GM23338 (cell line): ENCODE data around the gene KPNA6. TPM values are rescaled to one million over a fixed set of nuclear protein-coding genes. Genes with fewer than 3 reads are reported as not detected.

Source experiments
- ATAC-seq: fragments of 200-7000 bp; cut with Tn5 transposase; 3 replicates; pipeline ENCODE4 v1.9.1; 2020
- DNase-seq: peaks from one replicate; pipeline ENCODE4 v3.0.0-alpha.2; 2015; ENCODE audit warnings: low spot score
- H2AFZ ChIP-seq: fragments of 200-600 bp; sonication (generic); 2 replicates; pipeline ENCODE4 v1.8.0; 2016; ENCODE audit warnings: antibody characterized with exemption, mild to moderate bottlenecking, moderate library complexity
- H3F3A ChIP-seq: fragments of 200-600 bp; sonication (generic); replicated peaks from 2 replicates; pipeline ENCODE4 v1.8.0; 2017; ENCODE audit warnings: antibody characterized with exemption, mixed run types, low read depth
- H3K27ac ChIP-seq: fragments of 200-600 bp; sonication (generic); 2 replicates; pipeline ENCODE4 v1.6.1; 2016; ENCODE audit warnings: low read depth
- H3K27me3 ChIP-seq: fragments of 200-600 bp; sonication (generic); 2 replicates; pipeline ENCODE4 v1.8.0; 2016; ENCODE audit warnings: mild to moderate bottlenecking, mixed run types, moderate library complexity; ENCODE audit not compliant: insufficient read depth
- H3K36me3 ChIP-seq: fragments of 200-600 bp; sonication (generic); 2 replicates; pipeline ENCODE4 v1.8.0; 2016; ENCODE audit warnings: mild to moderate bottlenecking; ENCODE audit not compliant: insufficient read depth
- H3K4me1 ChIP-seq: fragments of 200-600 bp; sonication (generic); 2 replicates; pipeline ENCODE4 v1.8.0; 2016; ENCODE audit warnings: mild to moderate bottlenecking, moderate library complexity; ENCODE audit not compliant: insufficient read depth
- H3K4me2 ChIP-seq: fragments of 200-600 bp; sonication (generic); 2 replicates; pipeline ENCODE4 v1.7.1; 2017; ENCODE audit warnings: mixed run types
- H3K4me3 ChIP-seq: fragments of 200-600 bp; sonication (generic); 2 replicates; pipeline ENCODE4 v1.6.1; 2016; ENCODE audit warnings: mixed run types
- H3K79me2 ChIP-seq: fragments of 200-600 bp; sonication (generic); replicated peaks from 2 replicates; pipeline ENCODE4 v1.8.0; 2017; ENCODE audit warnings: mild to moderate bottlenecking; ENCODE audit not compliant: insufficient read depth
- H3K9me2 ChIP-seq: fragments of 200-600 bp; sonication (generic); 2 replicates; pipeline ENCODE4 v1.8.0; 2017; ENCODE audit not compliant: insufficient read depth
- H4K20me1 ChIP-seq: fragments of 200-600 bp; sonication (generic); replicated peaks from 2 replicates; pipeline ENCODE4 v1.8.0; 2017; ENCODE audit warnings: mild to moderate bottlenecking; ENCODE audit not compliant: insufficient read depth
- H3K27ac Mint-ChIP-seq: 2 replicates; pipeline ENCODE4 v1.8.0; 2020; ENCODE audit warnings: inconsistent platforms, mild to moderate bottlenecking, moderate library complexity, mixed read lengths
- H3K27me3 Mint-ChIP-seq: 3 replicates; pipeline ENCODE4 v1.8.0; 2022; ENCODE audit warnings: low read depth, mild to moderate bottlenecking, moderate library complexity, mixed read lengths, inconsistent platforms; ENCODE audit not compliant: insufficient read depth, poor library complexity
- H3K36me3 Mint-ChIP-seq: 3 replicates; pipeline ENCODE4 v1.8.0; 2021; ENCODE audit warnings: low read depth, mild to moderate bottlenecking, inconsistent platforms, moderate library complexity, mixed read lengths
- H3K4me1 Mint-ChIP-seq: 3 replicates; pipeline ENCODE4 v1.8.0; 2020; ENCODE audit warnings: mild to moderate bottlenecking, inconsistent platforms, mixed read lengths
- H3K4me3 Mint-ChIP-seq: 3 replicates; pipeline ENCODE4 v1.8.0; 2021; ENCODE audit warnings: moderate library complexity, mild to moderate bottlenecking, inconsistent platforms, mixed read lengths
- H3K9me3 Mint-ChIP-seq: 3 replicates; pipeline ENCODE4 v1.8.0; 2020; ENCODE audit warnings: moderate library complexity, mild to moderate bottlenecking, inconsistent platforms, mixed read lengths
- CREB1 ChIP-seq: fragments of 250-450 bp; sonication (Bioruptor Pico); IDR thresholded peaks from 2 replicates; pipeline ENCODE4 v1.5.0; 2020; ENCODE audit warnings: low read depth, mild to moderate bottlenecking, moderate library complexity
- EZH2 ChIP-seq: fragments of 200-600 bp; sonication (generic); IDR thresholded peaks from one replicate; pipeline ENCODE4 v1.8.0; 2017; ENCODE audit warnings: antibody characterized with exemption, mild to moderate bottlenecking, low read depth; ENCODE audit not compliant: unreplicated experiment
- EZH2phosphoT487 ChIP-seq: fragments of 200-600 bp; sonication (generic); IDR thresholded peaks from one replicate; pipeline ENCODE4 v1.8.1; 2018; ENCODE audit warnings: antibody characterized with exemption; ENCODE audit not compliant: unreplicated experiment
- POLR2AphosphoS5 ChIP-seq: IDR thresholded peaks from 2 replicates; pipeline ENCODE4 v1.6.1; 2016; ENCODE audit warnings: antibody characterized with exemption, low read depth
- REST ChIP-seq: IDR thresholded peaks from one replicate; pipeline ENCODE4 v1.6.1; 2018; ENCODE audit warnings: antibody characterized with exemption; ENCODE audit not compliant: unreplicated experiment
- STAT1 ChIP-seq: IDR thresholded peaks from one replicate; pipeline ENCODE4 v1.6.1; 2016; ENCODE audit warnings: antibody characterized with exemption; ENCODE audit not compliant: unreplicated experiment
- ZNF331 ChIP-seq: fragments of 250-450 bp; sonication (Bioruptor Pico); IDR thresholded peaks from 2 replicates; pipeline ENCODE4 v1.5.0; 2020; ENCODE audit warnings: low read depth, mild to moderate bottlenecking, moderate library complexity
- ZNF462 ChIP-seq: fragments of 250-450 bp; sonication (Bioruptor Pico); IDR thresholded peaks from 2 replicates; pipeline ENCODE4 v1.5.0; 2020; ENCODE audit warnings: mild to moderate bottlenecking, moderate library complexity
- polyA plus RNA-seq: library from polyadenylated mRNA; unstranded; fragments of >200 nt; fragmentation: Nextera tagmentation; extraction: Ambion mirVana; gene quantifications from 2 replicates; pipeline ENCODE4 v1.2.1, GENCODE V29; 2016
- total RNA-seq: library from RNA; depleted of rRNA; stranded (reverse); fragments of >200 nt; shearing (Covaris generic); gene quantifications from 2 replicates; pipeline ENCODE4 v1.2.3, GENCODE V29; 2014

Gene KPNA6
- total and polyA plus RNA-seq, 2 experiments from 2014 or later: 28.6 to 72.2 TPM

- Histone ChIP-seq H3K4me2 (peak within 1 kb of the TSS; percentile 96), H3K4me3 (peak within 1 kb of the TSS; percentile 69), H3K4me1 (peaks cover 32% of the 10 kb centered on the region), H3K79me2 (no peaks in the 10 kb centered on the region), H3K27ac (peak within 1 kb of the TSS; percentile 8; the same call in 1 of the 2 replicates), H2AFZ (peak within 1 kb of the TSS; percentile 74), H3K36me3 (peaks cover 14% of the 10 kb centered on the region), H4K20me1 (peaks cover 4% of the 10 kb centered on the region; the same call in 1 of the 2 replicates), H3F3A (peaks cover 37% of the 10 kb centered on the region; the same call in 1 of the 2 replicates), H3K9me2 (no peaks in the 10 kb centered on the region), H3K27me3 (peaks cover 28% of the 10 kb centered on the region)
- Mint-ChIP-seq H3K4me3 (peak within 1 kb of the TSS; percentile 70), H3K27me3 (peaks cover 41% of the 10 kb centered on the region), H3K27ac (peak within 1 kb of the TSS; percentile 85), H3K9me3 (peaks cover 2% of the 10 kb centered on the region; the same call in 2 of the 3 replicates), H3K4me1 (peaks cover 42% of the 10 kb centered on the region), H3K36me3 (peaks cover 30% of the 10 kb centered on the region)
- peak; percentile 92 for DNase-seq
- no peak for TF ChIP-seq ZNF331 (CRISPR knock-in tag)
- no peak for TF ChIP-seq EZH2
- TF ChIP-seq ZNF462: no peak
- peak; percentile 83 for TF ChIP-seq CREB1 (CRISPR knock-in tag)
- no peak for TF ChIP-seq EZH2phosphoT487
- TF ChIP-seq STAT1: no peak
- TF ChIP-seq REST: no peak
- peak; percentile 53 for TF ChIP-seq POLR2AphosphoS5
- peak; percentile 72 for ATAC-seq
These were observed 92.6 kb downstream of the KPNA6 start, which contains the start of gene CCDC28B for GRCh38 chr1:32200226-32201010. Gene CCDC28B (plus strand): TSS chr1:32200595. CDS start chr1:32201936, 1,341 bp downstream.
